ENCODE results near the gene FAM111A. TPM values are rescaled to one million over a fixed set of nuclear protein-coding genes. Genes with fewer than 3 reads are reported as not detected.
A peak's percentile ranks its signal among the peaks of the same experiment; 100 is the strongest.
"Not testable (repeated sequence)": the region's sequence is repeated elsewhere in the genome, so short reads cannot be mapped to it uniquely, and the experiment has no call there.

Gene FAM111A, protein sequence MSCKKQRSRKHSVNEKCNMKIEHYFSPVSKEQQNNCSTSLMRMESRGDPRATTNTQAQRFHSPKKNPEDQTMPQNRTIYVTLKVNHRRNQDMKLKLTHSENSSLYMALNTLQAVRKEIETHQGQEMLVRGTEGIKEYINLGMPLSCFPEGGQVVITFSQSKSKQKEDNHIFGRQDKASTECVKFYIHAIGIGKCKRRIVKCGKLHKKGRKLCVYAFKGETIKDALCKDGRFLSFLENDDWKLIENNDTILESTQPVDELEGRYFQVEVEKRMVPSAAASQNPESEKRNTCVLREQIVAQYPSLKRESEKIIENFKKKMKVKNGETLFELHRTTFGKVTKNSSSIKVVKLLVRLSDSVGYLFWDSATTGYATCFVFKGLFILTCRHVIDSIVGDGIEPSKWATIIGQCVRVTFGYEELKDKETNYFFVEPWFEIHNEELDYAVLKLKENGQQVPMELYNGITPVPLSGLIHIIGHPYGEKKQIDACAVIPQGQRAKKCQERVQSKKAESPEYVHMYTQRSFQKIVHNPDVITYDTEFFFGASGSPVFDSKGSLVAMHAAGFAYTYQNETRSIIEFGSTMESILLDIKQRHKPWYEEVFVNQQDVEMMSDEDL
- total RNA-seq (2014; rRNA removed) (38.9 and 49.2 TPM in 2 replicates), Bru-seq, nascent RNA (percentile 74 among the genes with signal in this experiment), BruChase-seq, experiment 1, labeled RNA remaining after a 6-hour chase (percentile 87 among the genes with signal in this experiment), BruChase-seq, experiment 2, labeled RNA remaining after a 2-hour chase (percentile 80 among the genes with signal in this experiment)
- long read RNA-seq, full-length matches to known transcripts: 4 of 30 reads
- long read RNA-seq, partial matches to known transcripts: 7 of 30 reads
- long read RNA-seq, other reads (novel, unspliced or antisense): 19 of 30 reads

DNA sequence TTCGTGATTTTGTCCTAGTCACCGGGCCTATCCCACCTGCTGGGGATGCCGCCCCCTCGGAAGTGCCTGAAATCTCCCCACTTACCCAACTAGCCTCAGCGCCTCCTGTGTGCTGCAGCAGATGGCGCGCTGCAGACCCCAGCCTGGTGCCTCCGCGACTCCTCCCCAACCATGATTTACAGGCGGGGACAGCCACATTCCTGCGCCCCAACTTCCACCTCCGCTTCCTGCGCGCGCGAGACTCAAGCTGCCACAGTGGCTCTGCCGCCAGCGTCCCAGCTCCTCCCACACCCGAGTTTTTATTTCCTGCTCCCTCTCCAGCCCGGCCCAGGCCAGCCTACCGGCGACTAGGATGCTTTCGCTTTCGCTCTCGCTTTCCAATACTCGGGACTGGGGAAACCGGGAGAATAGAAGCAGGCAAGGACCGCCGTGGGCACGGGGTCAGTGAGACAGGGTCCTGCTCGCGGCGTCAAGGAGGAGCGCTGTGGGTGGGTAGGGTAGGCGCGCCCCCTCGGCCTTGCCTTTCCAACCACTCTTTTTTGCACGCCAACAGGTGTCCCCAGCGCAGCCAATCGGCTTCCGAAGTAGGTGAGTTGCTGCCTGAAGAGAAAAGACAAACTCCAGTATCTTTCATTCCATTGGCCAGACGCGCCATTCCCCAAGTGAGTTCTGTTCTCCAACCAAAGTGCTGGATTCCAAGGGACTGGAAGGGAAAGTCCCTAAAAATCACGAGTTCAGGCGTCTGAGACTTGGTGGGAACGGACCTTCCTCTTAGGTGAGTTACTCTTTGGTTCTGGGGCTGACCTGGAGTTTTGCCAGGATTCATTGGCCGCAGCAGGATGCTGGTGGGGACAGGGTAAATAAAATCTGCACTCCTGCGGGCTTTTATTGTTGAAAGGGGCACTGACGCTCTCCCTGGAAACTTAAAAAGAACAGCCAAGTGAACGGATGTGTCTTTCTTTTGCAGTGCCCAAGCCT is at the start of gene FAM111A:
Gene FAM111A, plus strand, starts transcription at position 327 of the 978 bp plus-strand sequence. CDS start 6,017 bp downstream, outside the sequence.
- no peaks in the 10 kb centered on the region for H3K27me3 ChIP-seq (ENCODE audit: low read length)
- H3K9me2 ChIP-seq (replicated peaks; ENCODE audit: low read length): no peaks in the 10 kb centered on the region
- H3K36me3 ChIP-seq (ENCODE audit: low read depth, low read length): 0 out of 2 replicates have a peak, but pooled peaks cover 12% of the 10 kb centered on the region
- peak within 1 kb of the TSS; percentile 77 for H3K9ac ChIP-seq (ENCODE audit: low read length)
- peak within 1 kb of the TSS; percentile 85 for H2AFZ ChIP-seq (ENCODE audit: low read length)
- peaks cover 43% of the 10 kb centered on the region for H3K79me2 ChIP-seq (ENCODE audit: low read length)
- DNase-seq: peak; percentile 96
- peak within 1 kb of the TSS; percentile 94 for H3K4me2 ChIP-seq (ENCODE audit: low read length)
- ChIA-PET CTCF (interaction anchor here (0.6 to 1.8 kb wide), 2 partner anchors 15 to 461 kb away, joined by 4 to 13 read pairs; no protein-coding TSS in a partner anchor), POLR2A (ENCODE audit: unreplicated experiment) (interaction anchor here (0.6 kb wide), 2 partner anchors 31 to 526 kb away, joined by 3 to 4 read pairs; partner anchors contain the start of gene PATL1)
- H4K20me1 ChIP-seq (ENCODE audit: low read length): no peaks in the 10 kb centered on the region
- no TSS peak for BruUV-seq (replicated peaks)
- no peaks in the 10 kb centered on the region for H3K9me3 ChIP-seq (ENCODE audit: low read length)
- peak within 1 kb of the TSS; percentile 79 for H3K4me3 ChIP-seq (ENCODE audit: low read length)
- peak within 1 kb of the TSS; percentile 68 for H3K27ac ChIP-seq (ENCODE audit: low read length)
- TF ChIP-seq EZH2phosphoT487 (IDR thresholded peaks at IDR 0.05; ENCODE audit: borderline replicate concordance, low read length) (no peak), EZH2 (IDR thresholded peaks at IDR 0.05; ENCODE audit: low read length, unreplicated experiment) (no peak)
- TF ChIP-seq, protein P1, sequence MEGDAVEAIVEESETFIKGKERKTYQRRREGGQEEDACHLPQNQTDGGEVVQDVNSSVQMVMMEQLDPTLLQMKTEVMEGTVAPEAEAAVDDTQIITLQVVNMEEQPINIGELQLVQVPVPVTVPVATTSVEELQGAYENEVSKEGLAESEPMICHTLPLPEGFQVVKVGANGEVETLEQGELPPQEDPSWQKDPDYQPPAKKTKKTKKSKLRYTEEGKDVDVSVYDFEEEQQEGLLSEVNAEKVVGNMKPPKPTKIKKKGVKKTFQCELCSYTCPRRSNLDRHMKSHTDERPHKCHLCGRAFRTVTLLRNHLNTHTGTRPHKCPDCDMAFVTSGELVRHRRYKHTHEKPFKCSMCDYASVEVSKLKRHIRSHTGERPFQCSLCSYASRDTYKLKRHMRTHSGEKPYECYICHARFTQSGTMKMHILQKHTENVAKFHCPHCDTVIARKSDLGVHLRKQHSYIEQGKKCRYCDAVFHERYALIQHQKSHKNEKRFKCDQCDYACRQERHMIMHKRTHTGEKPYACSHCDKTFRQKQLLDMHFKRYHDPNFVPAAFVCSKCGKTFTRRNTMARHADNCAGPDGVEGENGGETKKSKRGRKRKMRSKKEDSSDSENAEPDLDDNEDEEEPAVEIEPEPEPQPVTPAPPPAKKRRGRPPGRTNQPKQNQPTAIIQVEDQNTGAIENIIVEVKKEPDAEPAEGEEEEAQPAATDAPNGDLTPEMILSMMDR (conservative IDR thresholded peaks at IDR 0.05; ENCODE audit: low read depth, low read length): peak; percentile 49
- H3F3A ChIP-seq (ENCODE audit: low read length, unreplicated experiment): no peaks in the 10 kb centered on the region
- intact Hi-C loops (cut with micrococcal nuclease): loop anchor here (1.0 to 10.0 kb wide), 4 partner anchors 15 to 566 kb away; partner anchors contain the start of genes FAM111B, LPXN and ZFP91
- ATAC-seq: peak; percentile 77
- H3K4me1 ChIP-seq (ENCODE audit: insufficient read depth, low read length): peaks cover 38% of the 10 kb centered on the region

DNA sequence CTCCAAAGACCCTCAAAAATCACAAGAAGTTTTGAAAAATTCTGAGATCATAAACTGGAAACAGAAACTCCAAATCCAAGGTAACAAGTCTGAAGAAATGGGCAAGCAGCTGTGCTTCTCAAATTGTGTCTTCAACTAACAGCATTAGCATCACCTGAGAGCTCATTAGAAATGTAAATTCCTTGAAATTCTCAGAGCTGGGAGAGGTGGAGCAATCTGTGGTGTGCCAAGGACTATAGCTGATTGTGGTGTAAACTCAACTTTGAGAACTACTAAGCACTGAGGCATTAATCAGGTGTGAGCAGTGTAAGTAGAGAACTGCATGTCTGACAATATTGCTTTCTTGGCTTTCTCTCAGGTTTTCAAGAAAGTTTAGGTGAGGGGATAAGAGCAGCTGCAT is 49.1 kb upstream of the FAM111A start:
- CTCF ChIA-PET; H3F3A ChIP-seq (ENCODE audit: low read length, unreplicated experiment); H3K36me3 ChIP-seq (ENCODE audit: low read depth, low read length); DNase-seq; intact Hi-C loops (cut with micrococcal nuclease); H3K9me3 ChIP-seq (ENCODE audit: low read length); H3K9ac ChIP-seq (ENCODE audit: low read length); H3K4me2 ChIP-seq (ENCODE audit: low read length); ATAC-seq; H4K20me1 ChIP-seq (ENCODE audit: low read length); H3K4me3 ChIP-seq (ENCODE audit: low read length); H3K27ac ChIP-seq (ENCODE audit: low read length); H3K9me2 ChIP-seq (replicated peaks; ENCODE audit: low read length); H2AFZ ChIP-seq (ENCODE audit: low read length); BruUV-seq (replicated peaks); H3K79me2 ChIP-seq (ENCODE audit: low read length); H3K4me1 ChIP-seq (ENCODE audit: insufficient read depth, low read length): not testable (repeated sequence)
- POLR2A ChIA-PET (ENCODE audit: unreplicated experiment): interaction anchor here (0.6 kb wide), 1 partner anchor 386 kb away, joined by 3 read pairs; no protein-coding TSS in a partner anchor
- H3K27me3 ChIP-seq (ENCODE audit: low read length): peaks cover 21% of the 10 kb centered on the region; the same call in 1 of the 2 replicates

DNA sequence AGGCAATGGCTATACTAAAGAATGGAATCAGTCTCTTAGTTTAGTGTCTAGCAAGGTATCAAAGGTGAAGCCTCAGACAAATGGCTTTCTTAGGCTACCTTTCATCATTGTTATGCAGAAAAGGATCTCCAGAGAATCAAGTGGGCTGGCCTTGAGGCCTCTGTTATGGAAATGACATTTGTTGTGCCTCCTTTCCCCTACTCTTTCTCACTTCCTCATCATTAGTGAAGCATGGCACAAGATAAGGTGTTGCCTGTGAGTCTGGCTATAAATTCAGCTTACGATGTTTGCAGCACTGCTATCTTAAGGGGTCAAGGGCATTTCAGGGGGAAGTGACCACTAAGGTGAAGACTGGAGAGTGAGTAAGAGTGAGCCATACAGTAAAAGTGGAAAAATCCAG is 47.4 kb upstream of the FAM111A start:
- POLR2A ChIA-PET (ENCODE audit: unreplicated experiment); H4K20me1 ChIP-seq (ENCODE audit: low read length); BruUV-seq (replicated peaks); H3K9me3 ChIP-seq (ENCODE audit: low read length); DNase-seq; H3K4me3 ChIP-seq (ENCODE audit: low read length); H3K79me2 ChIP-seq (ENCODE audit: low read length); CTCF ChIA-PET; H2AFZ ChIP-seq (ENCODE audit: low read length); intact Hi-C loops (cut with micrococcal nuclease); H3K4me2 ChIP-seq (ENCODE audit: low read length); H3K4me1 ChIP-seq (ENCODE audit: insufficient read depth, low read length); H3F3A ChIP-seq (ENCODE audit: low read length, unreplicated experiment); H3K9ac ChIP-seq (ENCODE audit: low read length); H3K36me3 ChIP-seq (ENCODE audit: low read depth, low read length); H3K9me2 ChIP-seq (replicated peaks; ENCODE audit: low read length); ATAC-seq; H3K27ac ChIP-seq (ENCODE audit: low read length): not testable (repeated sequence)
- 0 out of 2 replicates have a peak, but pooled peaks cover 16% of the 10 kb centered on the region for H3K27me3 ChIP-seq (ENCODE audit: low read length)

DNA sequence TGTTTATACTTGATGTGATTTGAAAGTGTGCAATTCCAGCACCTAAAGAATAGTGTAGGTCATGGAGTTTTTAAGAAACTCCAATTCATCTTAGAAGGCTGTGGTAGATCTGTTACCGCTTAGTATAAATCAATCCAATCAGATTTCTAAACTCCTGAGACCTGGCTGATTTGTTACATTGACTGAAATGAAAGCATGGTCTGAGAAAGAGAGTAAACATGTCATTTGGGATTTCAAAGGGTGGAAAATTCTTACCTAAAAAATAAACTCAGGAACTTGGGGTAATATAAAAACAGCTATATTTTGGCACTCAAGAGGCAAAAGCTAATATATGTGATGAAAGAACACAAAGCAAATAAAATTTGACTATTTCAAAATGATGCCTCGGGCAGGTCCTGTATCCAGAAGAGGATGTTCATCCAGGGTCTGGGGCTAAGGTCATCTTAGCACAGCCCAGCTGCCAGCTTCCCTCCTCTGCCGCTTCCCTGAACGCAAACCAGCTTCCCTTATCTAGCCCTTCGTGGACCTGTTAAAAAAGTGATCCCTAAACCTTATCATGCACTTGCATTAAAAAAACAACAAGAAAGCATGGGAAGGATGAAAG is 46.6 kb upstream of the FAM111A start:
- H3K9me2 ChIP-seq (replicated peaks; ENCODE audit: low read length); DNase-seq; POLR2A ChIA-PET (ENCODE audit: unreplicated experiment); BruUV-seq (replicated peaks); H3K36me3 ChIP-seq (ENCODE audit: low read depth, low read length); ATAC-seq; H3K4me2 ChIP-seq (ENCODE audit: low read length); H3K27ac ChIP-seq (ENCODE audit: low read length); H3K79me2 ChIP-seq (ENCODE audit: low read length); H3K4me3 ChIP-seq (ENCODE audit: low read length); intact Hi-C loops (cut with micrococcal nuclease); H3F3A ChIP-seq (ENCODE audit: low read length, unreplicated experiment); H2AFZ ChIP-seq (ENCODE audit: low read length); H3K4me1 ChIP-seq (ENCODE audit: insufficient read depth, low read length); H4K20me1 ChIP-seq (ENCODE audit: low read length); H3K9me3 ChIP-seq (ENCODE audit: low read length); H3K9ac ChIP-seq (ENCODE audit: low read length): not testable (repeated sequence)
- H3K27me3 ChIP-seq (ENCODE audit: low read length): 0 out of 2 replicates have a peak, but pooled peaks cover 18% of the 10 kb centered on the region
- CTCF ChIA-PET: interaction anchor here (0.6 kb wide), 1 partner anchor 40 kb away, joined by 3 read pairs; no protein-coding TSS in a partner anchor

All from PC-3 (cell line).